A549 (cell line): ENCODE results near the gene KMT2D.

Experiments
- EHMT2 ChIP-seq: fragments of 200-600 bp; sonication (generic); IDR thresholded peaks from 2 replicates; pipeline ENCODE4 v1.6.1; 2016; ENCODE audit warnings: antibody characterized with exemption, low read depth, mild to moderate bottlenecking, moderate library complexity
- POLR2AphosphoS2 ChIP-seq: conservative IDR thresholded peaks from 2 replicates; pipeline ENCODE4 v1.6.1; 2012; ENCODE audit warnings: low read length, improper control_type of control experiment, inconsistent platforms
- TF ChIP-seq, protein P1 (sequence below): IDR thresholded peaks from 2 replicates; pipeline ENCODE4 v1.6.1; 2012; ENCODE audit warnings: low read depth, borderline replicate concordance
- TF ChIP-seq, protein P2 (sequence below): fragments of >200 bp; sonication (Bioruptor Twin); formaldehyde crosslinking; IDR thresholded peaks from 3 replicates; pipeline ENCODE4 v1.5.1; 2016
- TF ChIP-seq, protein P3 (sequence below): IDR thresholded peaks from 2 replicates; pipeline ENCODE4 v1.6.1; 2012

DNA sequence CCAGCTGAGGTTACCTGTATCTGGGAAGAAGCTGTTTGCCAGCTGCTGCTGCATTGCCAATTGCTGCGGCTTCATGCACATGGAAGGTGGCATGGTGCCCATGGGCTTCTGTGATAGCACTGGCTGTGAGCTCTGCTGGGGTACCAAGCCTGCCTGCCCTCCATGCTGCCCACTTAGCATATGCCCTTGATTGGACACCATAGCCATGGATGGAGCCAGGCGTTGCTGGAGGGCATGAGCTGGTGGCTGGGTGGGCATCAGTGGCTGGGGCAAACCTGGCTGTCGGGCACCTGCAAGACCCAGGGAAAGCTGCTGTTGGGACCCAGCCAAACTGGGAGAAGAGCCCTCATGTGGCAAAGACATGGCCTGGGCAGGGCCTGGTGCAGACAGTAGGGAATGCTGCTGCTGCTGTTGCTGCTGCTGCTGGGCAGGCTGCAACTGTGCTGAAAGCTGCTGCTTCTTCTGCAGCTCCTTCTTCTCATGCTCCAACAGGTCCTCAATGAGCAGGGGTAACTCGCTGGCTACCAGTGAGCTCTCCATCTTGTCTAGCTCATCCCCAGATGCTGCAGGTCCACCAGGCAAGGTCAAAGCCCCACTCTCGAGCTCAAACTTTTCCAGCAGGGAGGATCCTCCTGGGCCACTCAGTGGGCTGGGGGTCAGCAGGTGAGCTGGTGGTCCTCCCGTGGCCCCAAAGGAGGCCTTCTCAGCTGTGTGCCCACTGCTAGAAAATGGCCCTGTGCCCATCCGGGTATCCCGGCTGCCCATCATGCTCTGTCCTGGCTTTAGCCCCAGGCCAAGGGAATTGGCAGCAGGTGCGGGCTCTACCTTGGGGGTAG, 23.3 kb downstream of the KMT2D start:
- TF ChIP-seq, protein P1, sequence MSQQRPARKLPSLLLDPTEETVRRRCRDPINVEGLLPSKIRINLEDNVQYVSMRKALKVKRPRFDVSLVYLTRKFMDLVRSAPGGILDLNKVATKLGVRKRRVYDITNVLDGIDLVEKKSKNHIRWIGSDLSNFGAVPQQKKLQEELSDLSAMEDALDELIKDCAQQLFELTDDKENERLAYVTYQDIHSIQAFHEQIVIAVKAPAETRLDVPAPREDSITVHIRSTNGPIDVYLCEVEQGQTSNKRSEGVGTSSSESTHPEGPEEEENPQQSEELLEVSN, result no peak
- no peak for TF ChIP-seq POLR2AphosphoS2
- TF ChIP-seq, protein P2, sequence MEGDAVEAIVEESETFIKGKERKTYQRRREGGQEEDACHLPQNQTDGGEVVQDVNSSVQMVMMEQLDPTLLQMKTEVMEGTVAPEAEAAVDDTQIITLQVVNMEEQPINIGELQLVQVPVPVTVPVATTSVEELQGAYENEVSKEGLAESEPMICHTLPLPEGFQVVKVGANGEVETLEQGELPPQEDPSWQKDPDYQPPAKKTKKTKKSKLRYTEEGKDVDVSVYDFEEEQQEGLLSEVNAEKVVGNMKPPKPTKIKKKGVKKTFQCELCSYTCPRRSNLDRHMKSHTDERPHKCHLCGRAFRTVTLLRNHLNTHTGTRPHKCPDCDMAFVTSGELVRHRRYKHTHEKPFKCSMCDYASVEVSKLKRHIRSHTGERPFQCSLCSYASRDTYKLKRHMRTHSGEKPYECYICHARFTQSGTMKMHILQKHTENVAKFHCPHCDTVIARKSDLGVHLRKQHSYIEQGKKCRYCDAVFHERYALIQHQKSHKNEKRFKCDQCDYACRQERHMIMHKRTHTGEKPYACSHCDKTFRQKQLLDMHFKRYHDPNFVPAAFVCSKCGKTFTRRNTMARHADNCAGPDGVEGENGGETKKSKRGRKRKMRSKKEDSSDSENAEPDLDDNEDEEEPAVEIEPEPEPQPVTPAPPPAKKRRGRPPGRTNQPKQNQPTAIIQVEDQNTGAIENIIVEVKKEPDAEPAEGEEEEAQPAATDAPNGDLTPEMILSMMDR, result no peak
- no peak for TF ChIP-seq EHMT2
- TF ChIP-seq, protein P3, sequence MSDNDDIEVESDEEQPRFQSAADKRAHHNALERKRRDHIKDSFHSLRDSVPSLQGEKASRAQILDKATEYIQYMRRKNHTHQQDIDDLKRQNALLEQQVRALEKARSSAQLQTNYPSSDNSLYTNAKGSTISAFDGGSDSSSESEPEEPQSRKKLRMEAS, result no peak
